ENCODE data around the gene IL3. TPM values are rescaled to one million over a fixed set of nuclear protein-coding genes. Genes with fewer than 3 reads are reported as not detected.
A peak's percentile ranks its signal among the peaks of the same experiment; 100 is the strongest.

Gene IL3
- total RNA-seq, 1 donor from 2014 or later = not detected

DNA sequence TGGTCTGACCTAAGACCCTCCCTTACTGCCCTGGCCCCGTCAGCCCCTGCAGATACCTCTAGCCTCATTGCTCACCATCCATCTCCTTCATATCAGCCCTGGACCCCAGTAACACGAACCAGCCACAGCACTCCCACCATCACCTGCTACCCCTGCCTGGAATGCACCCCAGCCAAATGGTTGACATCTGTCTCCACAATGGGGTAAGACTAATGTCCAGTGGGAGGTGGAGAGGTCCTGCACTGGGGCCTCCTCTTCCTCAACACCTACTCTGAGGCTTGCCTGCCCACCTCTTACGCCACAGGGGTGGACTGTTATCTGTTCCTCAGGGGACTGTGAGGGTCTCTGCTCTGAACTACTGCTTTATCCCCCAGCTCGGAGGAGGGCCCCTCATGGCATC lies 25.2 kb downstream of the IL3 start:
- no peaks in the 10 kb centered on the region for H3K79me2 ChIP-seq (ENCODE audit: low read depth)
- Mint-ChIP-seq H3K27ac (peak overlapping the region; percentile 10), H3K27me3 (ENCODE audit: insufficient read depth, low read depth) (no peaks in the 10 kb centered on the region), H3K9me3 (no peaks in the 10 kb centered on the region), H3K4me1 (no peaks in the 10 kb centered on the region), H3K4me3 (no peak overlapping the region), H3K36me3 (no peaks in the 10 kb centered on the region)
- no peak for TF ChIP-seq EZH2 (IDR thresholded peaks at IDR 0.05)
- TF ChIP-seq EZH2phosphoT487 (IDR thresholded peaks at IDR 0.05) = no peak
- TF ChIP-seq, protein P1, sequence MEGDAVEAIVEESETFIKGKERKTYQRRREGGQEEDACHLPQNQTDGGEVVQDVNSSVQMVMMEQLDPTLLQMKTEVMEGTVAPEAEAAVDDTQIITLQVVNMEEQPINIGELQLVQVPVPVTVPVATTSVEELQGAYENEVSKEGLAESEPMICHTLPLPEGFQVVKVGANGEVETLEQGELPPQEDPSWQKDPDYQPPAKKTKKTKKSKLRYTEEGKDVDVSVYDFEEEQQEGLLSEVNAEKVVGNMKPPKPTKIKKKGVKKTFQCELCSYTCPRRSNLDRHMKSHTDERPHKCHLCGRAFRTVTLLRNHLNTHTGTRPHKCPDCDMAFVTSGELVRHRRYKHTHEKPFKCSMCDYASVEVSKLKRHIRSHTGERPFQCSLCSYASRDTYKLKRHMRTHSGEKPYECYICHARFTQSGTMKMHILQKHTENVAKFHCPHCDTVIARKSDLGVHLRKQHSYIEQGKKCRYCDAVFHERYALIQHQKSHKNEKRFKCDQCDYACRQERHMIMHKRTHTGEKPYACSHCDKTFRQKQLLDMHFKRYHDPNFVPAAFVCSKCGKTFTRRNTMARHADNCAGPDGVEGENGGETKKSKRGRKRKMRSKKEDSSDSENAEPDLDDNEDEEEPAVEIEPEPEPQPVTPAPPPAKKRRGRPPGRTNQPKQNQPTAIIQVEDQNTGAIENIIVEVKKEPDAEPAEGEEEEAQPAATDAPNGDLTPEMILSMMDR (IDR thresholded peaks at IDR 0.05) = no peak
- H3K4me2 ChIP-seq = no peak overlapping the region
- no peaks in the 10 kb centered on the region for H3F3A ChIP-seq (ENCODE audit: low read depth)
- no peak for DNase-seq (ENCODE audit: low spot score)
- H3K9ac ChIP-seq = no peak overlapping the region
- no peak overlapping the region for H2AFZ ChIP-seq (replicated peaks)
- H3K36me3 ChIP-seq = no peaks in the 10 kb centered on the region
- H3K27ac ChIP-seq = no peak overlapping the region
- H3K27me3 ChIP-seq = no peaks in the 10 kb centered on the region
- H3K4me1 ChIP-seq = no peaks in the 10 kb centered on the region
- no peaks in the 10 kb centered on the region for H3K9me3 ChIP-seq (ENCODE audit: low read depth)
- H3K4me3 ChIP-seq = no peak overlapping the region
- H4K20me1 ChIP-seq (ENCODE audit: low read depth) = no peaks in the 10 kb centered on the region

DNA sequence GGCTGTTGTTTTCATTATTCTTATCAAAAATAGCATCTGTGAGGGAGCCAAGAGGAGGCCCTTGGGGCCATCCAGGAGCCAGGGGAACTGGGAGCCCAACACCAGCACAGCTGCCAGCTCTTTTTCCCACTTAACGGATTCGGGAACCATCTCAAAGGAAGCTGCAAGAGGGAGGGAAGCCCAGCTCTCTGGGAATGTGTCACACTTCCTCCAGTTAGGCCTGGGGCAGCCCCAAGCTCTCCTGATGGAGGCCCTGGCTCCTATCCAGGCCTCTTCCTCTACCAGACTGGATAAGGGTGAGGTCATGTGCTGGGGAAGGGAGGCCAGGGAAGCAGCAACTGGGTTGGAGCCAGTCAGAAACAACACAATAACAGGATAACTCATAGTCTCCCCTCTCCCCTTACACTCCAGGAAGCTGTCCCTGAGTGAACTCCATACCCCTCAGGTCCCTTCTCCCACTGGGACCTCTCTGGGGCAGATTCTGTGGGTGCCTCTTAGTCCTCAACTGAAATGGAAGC lies 25.9 kb downstream of the IL3 start:
- TF ChIP-seq EZH2 (IDR thresholded peaks at IDR 0.05) = no peak
- TF ChIP-seq, protein P1 (IDR thresholded peaks at IDR 0.05) = no peak
- no peak for TF ChIP-seq EZH2phosphoT487 (IDR thresholded peaks at IDR 0.05)
- no peak for DNase-seq (ENCODE audit: low spot score)
- Histone ChIP-seq H2AFZ (replicated peaks) (no peak overlapping the region), H3K4me3 (no peak overlapping the region), H3K9ac (no peak overlapping the region), H3K4me2 (no peak overlapping the region), H3K4me1 (no peaks in the 10 kb centered on the region), H3K27ac (no peak overlapping the region), H3K27me3 (no peaks in the 10 kb centered on the region), H3K36me3 (no peaks in the 10 kb centered on the region), H4K20me1 (ENCODE audit: low read depth) (no peaks in the 10 kb centered on the region), H3K9me3 (ENCODE audit: low read depth) (no peaks in the 10 kb centered on the region), H3F3A (ENCODE audit: low read depth) (no peaks in the 10 kb centered on the region), H3K79me2 (ENCODE audit: low read depth) (no peaks in the 10 kb centered on the region)
- Mint-ChIP-seq H3K4me3 (no peak overlapping the region), H3K4me1 (no peaks in the 10 kb centered on the region), H3K9me3 (no peaks in the 10 kb centered on the region), H3K27ac (no peak overlapping the region), H3K27me3 (ENCODE audit: insufficient read depth, low read depth) (no peaks in the 10 kb centered on the region), H3K36me3 (no peaks in the 10 kb centered on the region)

DNA sequence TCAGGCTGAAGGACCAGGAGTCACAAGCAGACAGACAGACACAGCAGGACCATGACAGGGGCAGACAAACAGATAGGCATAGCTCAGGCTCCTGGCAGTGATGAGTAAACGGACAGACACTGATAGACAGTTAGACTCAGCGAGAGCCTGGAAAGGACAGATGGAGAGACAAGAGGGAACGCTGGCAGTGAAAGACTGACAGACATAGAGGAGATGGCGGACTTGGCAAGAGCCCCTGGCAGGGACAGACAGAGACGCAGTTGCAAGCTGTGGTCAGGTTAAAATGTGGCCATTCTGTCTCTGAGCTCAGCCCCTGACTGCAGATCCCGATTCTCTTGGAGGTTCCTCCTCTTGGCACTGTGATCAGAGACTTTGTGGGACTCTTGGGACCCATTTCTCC lies 26.7 kb downstream of the IL3 start:
- Mint-ChIP-seq H3K4me1 (no peaks in the 10 kb centered on the region), H3K27me3 (ENCODE audit: insufficient read depth, low read depth) (peaks cover 6% of the 10 kb centered on the region), H3K4me3 (no peak overlapping the region), H3K36me3 (no peaks in the 10 kb centered on the region), H3K27ac (no peak overlapping the region), H3K9me3 (no peaks in the 10 kb centered on the region)
- Histone ChIP-seq H2AFZ (replicated peaks) (no peak overlapping the region), H3K4me3 (no peak overlapping the region), H4K20me1 (ENCODE audit: low read depth) (no peaks in the 10 kb centered on the region), H3K79me2 (ENCODE audit: low read depth) (no peaks in the 10 kb centered on the region), H3K4me2 (no peak overlapping the region), H3K9ac (no peak overlapping the region), H3K27me3 (no peaks in the 10 kb centered on the region), H3F3A (ENCODE audit: low read depth) (no peaks in the 10 kb centered on the region), H3K4me1 (no peaks in the 10 kb centered on the region), H3K27ac (no peak overlapping the region), H3K9me3 (ENCODE audit: low read depth) (no peaks in the 10 kb centered on the region), H3K36me3 (no peaks in the 10 kb centered on the region)
- no peak for TF ChIP-seq EZH2 (IDR thresholded peaks at IDR 0.05)
- TF ChIP-seq EZH2phosphoT487 (IDR thresholded peaks at IDR 0.05) = no peak
- no peak for DNase-seq (ENCODE audit: low spot score)

- no peaks in the 10 kb centered on the region for H3K9me3 ChIP-seq (ENCODE audit: low read depth)
- H3K79me2 ChIP-seq (ENCODE audit: low read depth) = no peaks in the 10 kb centered on the region
- H2AFZ ChIP-seq (replicated peaks) = no peak overlapping the region
- H3K4me3 ChIP-seq = no peak overlapping the region
- Mint-ChIP-seq H3K36me3 (no peaks in the 10 kb centered on the region), H3K4me1 (no peaks in the 10 kb centered on the region), H3K27ac (no peak overlapping the region), H3K4me3 (no peak overlapping the region), H3K9me3 (no peaks in the 10 kb centered on the region), H3K27me3 (ENCODE audit: insufficient read depth, low read depth) (peaks cover 6% of the 10 kb centered on the region)
- H3K9ac ChIP-seq = no peak overlapping the region
- H3K4me1 ChIP-seq = no peaks in the 10 kb centered on the region
- H3K36me3 ChIP-seq = no peaks in the 10 kb centered on the region
- H3K27ac ChIP-seq = no peak overlapping the region
- TF ChIP-seq EZH2phosphoT487 (IDR thresholded peaks at IDR 0.05) (no peak), EZH2 (IDR thresholded peaks at IDR 0.05) (no peak)
- TF ChIP-seq, protein P1 (IDR thresholded peaks at IDR 0.05) = no peak
- H3K27me3 ChIP-seq = no peaks in the 10 kb centered on the region
- no peak for DNase-seq (ENCODE audit: low spot score)
- H4K20me1 ChIP-seq (ENCODE audit: low read depth) = no peaks in the 10 kb centered on the region
- H3F3A ChIP-seq (ENCODE audit: low read depth) = no peaks in the 10 kb centered on the region
- H3K4me2 ChIP-seq = no peak overlapping the region
Observed at GRCh38 chr5:132087661-132088060, 27.2 kb downstream of the IL3 start.
